Gastrocnemius medialis (tissue), 4 donors: ENCODE measurements around the gene LANCL2. TPM values are rescaled to one million over a fixed set of nuclear protein-coding genes. Genes with fewer than 3 reads are reported as not detected.

Source experiments
- ATAC-seq, 2 donors: fragments of 150-250 bp; one replicate each; pipeline ENCODE4 v1.9.1; 2016
- DNase-seq, 2 donors: peaks; one replicate each; pipeline ENCODE4 v3.0.0-alpha.2; 2019
- H3K27ac ChIP-seq, 4 donors: fragments of 200-600 bp; sonication (generic); 1 replicate in 1 of 4; 2 replicates in 3 of 4; pipeline ENCODE4 v1.5.1; 2016 to 2018; ENCODE audit warnings: mild to moderate bottlenecking in 2 of 4, moderate library complexity in 1 of 4
- H3K27me3 ChIP-seq, 3 donors: fragments of 200-600 bp; sonication (generic) in 2 of 3; 1 replicate in 1 of 3; 2 replicates in 2 of 3; pipeline versions ENCODE4 v1.5.1 to v1.6.0; 2016 to 2019; ENCODE audit warnings: mild to moderate bottlenecking in 1 of 3, moderate library complexity in 1 of 3
- H3K36me3 ChIP-seq, 2 donors: fragments of 200-600 bp; sonication (generic) in 1 of 2; one replicate each; pipeline ENCODE4 v1.5.1; 2017 to 2018
- H3K4me1 ChIP-seq, 2 donors: fragments of 200-600 bp; sonication (generic) in 1 of 2; one replicate each; pipeline ENCODE4 v1.5.1; 2016 to 2017; ENCODE audit warnings: mild to moderate bottlenecking in 2 of 2
- H3K4me3 ChIP-seq, 4 donors: fragments of 200-600 bp; sonication (generic) in 3 of 4; 1 replicate in 1 of 4; 2 replicates in 3 of 4; pipeline ENCODE4 v1.5.1; 2016 to 2019; ENCODE audit warnings: mild to moderate bottlenecking in 2 of 4
- H3K9me3 ChIP-seq, 3 donors: fragments of 200-600 bp; sonication (generic) in 2 of 3; 1 replicate in 1 of 3; 2 replicates in 2 of 3; pipeline ENCODE4 v1.5.1; 2016 to 2019
- POLR2A ChIP-seq, 2 donors: fragments of 450-650 bp; IDR thresholded peaks; one replicate each; pipeline ENCODE4 v1.6.1; 2017; ENCODE audit warnings: antibody characterized with exemption in 2 of 2, mild to moderate bottlenecking in 2 of 2, moderate library complexity in 2 of 2
- in situ Hi-C, 4 donors: fragments of 200-750 bp; cut with MboI; loops; one replicate each; pipeline versions ENCODE4 v1.15.0 to v1.8.0; 2017; ENCODE audit warnings: low sequenced_read_pairs in 4 of 4
- intact Hi-C: fragments of 100-400 bp; cut with DNase I; formaldehyde crosslinking; loops from one replicate; pipeline ENCODE4 v1.15.1; 2023; ENCODE audit warnings: low total_unique reads
- total RNA-seq, 4 donors: library from RNA; depleted of rRNA; stranded (reverse); fragments of >200 nt; gene quantifications; one replicate each; pipeline versions ENCODE4 v1.1.0 to v1.2.3, GENCODE V29; 2016
- TF ChIP-seq, protein P1 (sequence below), 5 experiments: fragments of 450-650 bp in 3 of 5; fragments of 200-600 bp in 2 of 5; sonication (generic) in 2 of 5; IDR thresholded peaks in 4 of 5; conservative IDR thresholded peaks in 1 of 5; 1 replicate in 4 of 5; 2 replicates in 1 of 5; pipeline ENCODE4 v1.5.1; 2016 to 2019; ENCODE audit warnings: antibody characterized with exemption in 5 of 5, mild to moderate bottlenecking in 3 of 5, moderate library complexity in 3 of 5

Gene LANCL2
- total RNA-seq, 4 donors from 2014 or later = 5.1 to 13.0 (median 7.4) TPM

DNA sequence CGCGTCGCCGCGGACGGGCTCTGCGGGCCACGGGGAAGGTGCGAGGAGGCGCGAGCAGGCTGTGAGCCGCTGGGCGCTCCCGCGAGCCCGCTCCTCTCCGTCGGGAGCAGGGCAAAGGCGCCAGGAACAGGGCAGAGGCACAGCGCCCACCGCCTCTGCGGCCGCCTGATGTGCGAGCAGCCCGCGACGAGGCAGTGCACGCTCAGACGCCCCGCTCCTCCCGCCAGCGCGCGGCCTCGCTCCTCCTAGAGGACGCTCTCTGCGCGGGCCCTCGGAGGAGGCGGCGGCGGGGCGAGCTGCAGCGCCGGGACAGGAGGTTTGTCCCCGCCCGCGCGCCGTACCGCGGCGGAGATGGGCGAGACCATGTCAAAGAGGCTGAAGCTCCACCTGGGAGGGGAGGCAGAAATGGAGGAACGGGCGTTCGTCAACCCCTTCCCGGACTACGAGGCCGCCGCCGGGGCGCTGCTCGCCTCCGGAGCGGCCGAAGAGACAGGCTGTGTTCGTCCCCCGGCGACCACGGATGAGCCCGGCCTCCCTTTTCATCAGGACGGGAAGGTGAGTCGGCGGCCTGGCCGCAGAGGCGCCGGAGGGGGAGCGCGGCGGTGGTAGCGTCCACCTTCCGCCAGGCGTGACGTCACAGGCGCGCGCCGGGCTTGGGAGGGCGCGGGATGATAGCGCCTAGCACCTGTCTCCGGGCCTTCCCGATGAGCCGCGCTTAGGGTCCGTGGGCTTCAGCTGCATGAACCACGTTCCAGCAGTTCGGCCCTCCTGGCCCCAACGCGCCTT lies 731 bp downstream of the LANCL2 start:
- peak overlapping the region; percentile 86 to 99 (median 91) for H3K4me3 ChIP-seq
- intact Hi-C loops = loop anchor here (1.0 to 10.0 kb wide), 7 partner anchors 41 to 716 kb away; partner anchors contain the start of genes MRPS17 and VOPP1
- no peaks in the 10 kb centered on the region for H3K36me3 ChIP-seq
- H3K9me3 ChIP-seq = no peaks in the 10 kb centered on the region
- H3K4me1 ChIP-seq = peaks cover 11 to 23% of the 10 kb centered on the region in 2 donors
- TF ChIP-seq POLR2A (IDR thresholded peaks at IDR 0.05) = peak; percentile 66 to 71
- TF ChIP-seq, protein P1, sequence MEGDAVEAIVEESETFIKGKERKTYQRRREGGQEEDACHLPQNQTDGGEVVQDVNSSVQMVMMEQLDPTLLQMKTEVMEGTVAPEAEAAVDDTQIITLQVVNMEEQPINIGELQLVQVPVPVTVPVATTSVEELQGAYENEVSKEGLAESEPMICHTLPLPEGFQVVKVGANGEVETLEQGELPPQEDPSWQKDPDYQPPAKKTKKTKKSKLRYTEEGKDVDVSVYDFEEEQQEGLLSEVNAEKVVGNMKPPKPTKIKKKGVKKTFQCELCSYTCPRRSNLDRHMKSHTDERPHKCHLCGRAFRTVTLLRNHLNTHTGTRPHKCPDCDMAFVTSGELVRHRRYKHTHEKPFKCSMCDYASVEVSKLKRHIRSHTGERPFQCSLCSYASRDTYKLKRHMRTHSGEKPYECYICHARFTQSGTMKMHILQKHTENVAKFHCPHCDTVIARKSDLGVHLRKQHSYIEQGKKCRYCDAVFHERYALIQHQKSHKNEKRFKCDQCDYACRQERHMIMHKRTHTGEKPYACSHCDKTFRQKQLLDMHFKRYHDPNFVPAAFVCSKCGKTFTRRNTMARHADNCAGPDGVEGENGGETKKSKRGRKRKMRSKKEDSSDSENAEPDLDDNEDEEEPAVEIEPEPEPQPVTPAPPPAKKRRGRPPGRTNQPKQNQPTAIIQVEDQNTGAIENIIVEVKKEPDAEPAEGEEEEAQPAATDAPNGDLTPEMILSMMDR (IDR thresholded peaks at IDR 0.05 in 4 of 5, conservative IDR thresholded peaks at IDR 0.05 in 1 of 5) = peak in 3 of 5 experiments; percentile 23 to 54 (median 37)
- in situ Hi-C loops = loop anchor here in 2 of 4 donors (25.0 kb wide), 2 partner anchors 604 to 696 kb away; partner anchors contain the start of genes SEC61G (in 2 of the 2), CCT6A (in 1 of the 2), PSPH (in 1 of the 2) and SUMF2 (in 1 of the 2)
- peak; percentile 94 to 96 for ATAC-seq
- no peaks in the 10 kb centered on the region for H3K27me3 ChIP-seq
- H3K27ac ChIP-seq = peak overlapping the region; percentile 97 to 99 (median 98)
- DNase-seq = peak; percentile 87 to 93

DNA sequence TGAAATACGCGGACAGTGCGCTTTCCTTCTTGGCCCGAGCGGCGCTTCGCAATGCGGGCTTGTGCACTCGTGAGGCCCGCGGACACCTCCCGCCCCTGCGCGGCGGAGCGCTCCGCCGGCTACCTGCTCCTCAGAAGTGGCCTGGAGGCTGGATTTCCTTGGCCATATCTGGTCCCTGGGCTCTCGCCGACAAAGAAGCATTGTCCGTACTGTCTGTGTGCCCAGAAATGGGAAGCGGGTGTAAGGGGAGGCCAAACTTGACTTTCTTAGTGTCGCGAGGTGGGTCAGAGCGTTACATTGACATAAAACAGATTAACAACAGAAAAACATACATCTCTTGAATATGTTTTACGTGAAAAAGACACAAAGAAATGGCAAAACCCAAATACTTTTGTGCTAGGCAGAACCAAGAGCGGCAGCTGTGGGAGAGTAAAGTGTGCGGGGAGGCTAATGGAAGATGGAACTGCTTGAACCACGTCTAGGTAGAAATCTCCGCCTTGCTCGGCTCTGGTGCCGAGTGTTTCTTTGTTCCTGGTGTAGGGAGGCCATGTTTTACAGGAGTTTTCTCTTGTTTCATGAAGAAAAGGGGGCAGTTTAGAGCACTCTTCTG lies 1.4 kb downstream of the LANCL2 start:
- no peak for TF ChIP-seq POLR2A (IDR thresholded peaks at IDR 0.05)
- TF ChIP-seq, protein P1 (IDR thresholded peaks at IDR 0.05 in 4 of 5, conservative IDR thresholded peaks at IDR 0.05 in 1 of 5) = no peak
- Histone ChIP-seq H3K9me3 (no peaks in the 10 kb centered on the region), H3K36me3 (no peaks in the 10 kb centered on the region), H3K4me3 (peak overlapping the region; percentile 86 to 99 (median 91)), H3K27me3 (no peaks in the 10 kb centered on the region), H3K27ac (peak overlapping the region; percentile 97 to 99 (median 98)), H3K4me1 (peaks cover 11 to 23% of the 10 kb centered on the region in 2 donors)
- intact Hi-C loops (loop anchor here (2.0 to 10.0 kb wide), 6 partner anchors 42 to 716 kb away; partner anchors contain the start of genes MRPS17 and VOPP1), in situ Hi-C loops (loop anchor here in 2 of 4 donors (25.0 kb wide), 2 partner anchors 604 to 696 kb away; partner anchors contain the start of genes SEC61G (in 2 of the 2), CCT6A (in 1 of the 2), PSPH (in 1 of the 2) and SUMF2 (in 1 of the 2))
- ATAC-seq (peak; percentile 20 to 34), DNase-seq (no peak)

DNA sequence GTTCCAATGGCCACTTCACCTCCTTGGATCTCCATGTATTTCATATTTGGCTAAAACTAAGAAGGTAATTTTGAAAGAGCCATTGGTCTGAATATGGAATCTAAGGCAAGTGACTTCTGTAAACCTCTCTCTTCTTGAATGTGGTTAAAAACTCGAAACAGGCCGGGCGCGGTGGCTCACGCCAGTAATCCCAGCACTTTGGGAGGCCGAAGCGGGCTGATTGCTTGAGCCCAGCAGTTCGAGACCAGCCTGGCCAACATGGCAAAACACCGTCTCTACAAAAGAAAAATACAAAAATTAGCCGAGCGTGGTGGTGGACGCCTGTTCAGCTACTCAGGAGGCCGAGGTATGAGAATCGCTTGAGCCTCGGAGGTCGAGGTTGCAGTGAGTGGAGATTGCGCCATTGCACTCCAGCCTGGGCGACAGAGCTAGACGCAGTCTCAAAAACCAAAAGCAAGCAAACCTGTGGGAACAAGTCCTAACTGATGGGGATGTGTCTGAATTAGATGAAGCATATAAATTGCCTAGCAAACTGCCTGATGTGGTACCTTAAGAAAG lies 2.2 kb downstream of the LANCL2 start:
- intact Hi-C loops = loop anchor here (2.0 to 10.0 kb wide), 6 partner anchors 43 to 715 kb away; partner anchors contain the start of genes MRPS17 and VOPP1
- Histone ChIP-seq H3K4me1 (peaks cover 11 to 23% of the 10 kb centered on the region in 2 donors), H3K27ac (peak overlapping the region; percentile 97 to 99 (median 98)), H3K36me3 (no peaks in the 10 kb centered on the region), H3K27me3 (no peaks in the 10 kb centered on the region), H3K4me3 (peak overlapping the region; percentile 86 to 99 (median 91)), H3K9me3 (no peaks in the 10 kb centered on the region)
- TF ChIP-seq, protein P1 (IDR thresholded peaks at IDR 0.05 in 4 of 5, conservative IDR thresholded peaks at IDR 0.05 in 1 of 5) = no peak
- TF ChIP-seq POLR2A (IDR thresholded peaks at IDR 0.05) = no peak
- in situ Hi-C loops = loop anchor here in 2 of 4 donors (25.0 kb wide), 2 partner anchors 605 to 695 kb away; partner anchors contain the start of genes SEC61G (in 2 of the 2), CCT6A (in 1 of the 2), PSPH (in 1 of the 2) and SUMF2 (in 1 of the 2)
- DNase-seq (no peak), ATAC-seq (no peak)
